Sigmoid colon (tissue), 4 donors: ENCODE results near the gene KIF26B.

Source experiments
- EP300 ChIP-seq, 4 donors: sonication (generic); formaldehyde crosslinking; IDR thresholded peaks; one replicate each; pipeline ENCODE4 v1.6.1; 2017; ENCODE audit warnings: antibody characterized with exemption in 4 of 4
- TF ChIP-seq, protein P1 (sequence below), 4 experiments: fragments of 450-650 bp in 3 of 4; fragments of 200-600 bp in 1 of 4; IDR thresholded peaks; one replicate each; pipeline ENCODE4 v1.5.1; 2016 to 2019; ENCODE audit warnings: antibody characterized with exemption in 4 of 4, mild to moderate bottlenecking in 3 of 4, moderate library complexity in 2 of 4

DNA sequence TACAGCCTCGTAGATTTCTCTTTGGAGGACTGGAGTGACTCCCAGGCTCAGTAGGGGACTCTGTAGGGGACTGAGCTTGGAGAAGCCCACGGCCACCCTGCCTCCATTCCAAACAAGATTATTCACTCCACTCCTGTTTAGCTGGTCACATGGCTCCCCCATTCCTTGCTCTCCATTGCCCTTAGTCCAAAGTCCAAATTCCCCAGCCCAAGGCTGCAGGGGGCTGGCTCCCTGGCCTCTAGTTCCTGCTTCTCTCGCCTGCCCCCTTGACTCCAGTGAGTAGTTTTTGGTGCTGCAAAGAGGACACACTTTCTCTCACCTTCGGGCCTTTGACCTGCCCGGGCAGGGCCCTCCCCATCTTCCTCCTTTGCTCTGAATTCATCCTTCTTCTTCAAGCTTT, 403.3 kb downstream of the KIF26B start:
- TF ChIP-seq EP300 (IDR thresholded peaks at IDR 0.05) = no peak
- TF ChIP-seq, protein P1, sequence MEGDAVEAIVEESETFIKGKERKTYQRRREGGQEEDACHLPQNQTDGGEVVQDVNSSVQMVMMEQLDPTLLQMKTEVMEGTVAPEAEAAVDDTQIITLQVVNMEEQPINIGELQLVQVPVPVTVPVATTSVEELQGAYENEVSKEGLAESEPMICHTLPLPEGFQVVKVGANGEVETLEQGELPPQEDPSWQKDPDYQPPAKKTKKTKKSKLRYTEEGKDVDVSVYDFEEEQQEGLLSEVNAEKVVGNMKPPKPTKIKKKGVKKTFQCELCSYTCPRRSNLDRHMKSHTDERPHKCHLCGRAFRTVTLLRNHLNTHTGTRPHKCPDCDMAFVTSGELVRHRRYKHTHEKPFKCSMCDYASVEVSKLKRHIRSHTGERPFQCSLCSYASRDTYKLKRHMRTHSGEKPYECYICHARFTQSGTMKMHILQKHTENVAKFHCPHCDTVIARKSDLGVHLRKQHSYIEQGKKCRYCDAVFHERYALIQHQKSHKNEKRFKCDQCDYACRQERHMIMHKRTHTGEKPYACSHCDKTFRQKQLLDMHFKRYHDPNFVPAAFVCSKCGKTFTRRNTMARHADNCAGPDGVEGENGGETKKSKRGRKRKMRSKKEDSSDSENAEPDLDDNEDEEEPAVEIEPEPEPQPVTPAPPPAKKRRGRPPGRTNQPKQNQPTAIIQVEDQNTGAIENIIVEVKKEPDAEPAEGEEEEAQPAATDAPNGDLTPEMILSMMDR (IDR thresholded peaks at IDR 0.05) = no peak
